Muscle layer of colon (tissue), 2 donors: Measurements from ENCODE around the gene ANXA1.

Experiments
- H3K27ac ChIP-seq: one replicate; pipeline ENCODE4 v1.7.0; 2013; ENCODE audit warnings: low read depth, mild to moderate bottlenecking, low read length, moderate library complexity
- H3K27me3 ChIP-seq, 2 donors: one replicate each; pipeline ENCODE4 v1.7.0; 2013; ENCODE audit warnings: low read length in 2 of 2, mild to moderate bottlenecking in 2 of 2; ENCODE audit not compliant: insufficient read depth in 2 of 2, control insufficient read depth in 1 of 2
- H3K36me3 ChIP-seq: one replicate; pipeline ENCODE4 v1.7.0; 2013; ENCODE audit warnings: mild to moderate bottlenecking, low read length; ENCODE audit not compliant: insufficient read depth
- H3K4me1 ChIP-seq: one replicate; pipeline ENCODE4 v1.7.0; 2013; ENCODE audit warnings: mild to moderate bottlenecking, low read length; ENCODE audit not compliant: insufficient read depth
- H3K4me3 ChIP-seq, 2 donors: one replicate each; pipeline ENCODE4 v1.7.0; 2013; ENCODE audit warnings: low read length in 2 of 2, low read depth in 1 of 2, mild to moderate bottlenecking in 1 of 2, moderate library complexity in 1 of 2
- H3K9ac ChIP-seq: one replicate; pipeline ENCODE4 v1.7.0; 2013; ENCODE audit warnings: low read length
- H3K9me3 ChIP-seq: one replicate; pipeline ENCODE4 v1.7.0; 2013; ENCODE audit warnings: mild to moderate bottlenecking, low read length
- donor health status: abdominal sarcoma.
- donor health status: Adenocarcinoma of cecum.

ANXA1 gene

GRCh38 chr9:73125651-73126050, 26.0 kb upstream of the ANXA1 start:
- Histone ChIP-seq H3K4me3 (no peak overlapping the region), H3K4me1 (no peaks in the 10 kb centered on the region), H3K9me3 (no peaks in the 10 kb centered on the region), H3K9ac (no peak overlapping the region), H3K36me3 (no peaks in the 10 kb centered on the region), H3K27me3 (no peaks in the 10 kb centered on the region), H3K27ac (no peak overlapping the region)

DNA sequence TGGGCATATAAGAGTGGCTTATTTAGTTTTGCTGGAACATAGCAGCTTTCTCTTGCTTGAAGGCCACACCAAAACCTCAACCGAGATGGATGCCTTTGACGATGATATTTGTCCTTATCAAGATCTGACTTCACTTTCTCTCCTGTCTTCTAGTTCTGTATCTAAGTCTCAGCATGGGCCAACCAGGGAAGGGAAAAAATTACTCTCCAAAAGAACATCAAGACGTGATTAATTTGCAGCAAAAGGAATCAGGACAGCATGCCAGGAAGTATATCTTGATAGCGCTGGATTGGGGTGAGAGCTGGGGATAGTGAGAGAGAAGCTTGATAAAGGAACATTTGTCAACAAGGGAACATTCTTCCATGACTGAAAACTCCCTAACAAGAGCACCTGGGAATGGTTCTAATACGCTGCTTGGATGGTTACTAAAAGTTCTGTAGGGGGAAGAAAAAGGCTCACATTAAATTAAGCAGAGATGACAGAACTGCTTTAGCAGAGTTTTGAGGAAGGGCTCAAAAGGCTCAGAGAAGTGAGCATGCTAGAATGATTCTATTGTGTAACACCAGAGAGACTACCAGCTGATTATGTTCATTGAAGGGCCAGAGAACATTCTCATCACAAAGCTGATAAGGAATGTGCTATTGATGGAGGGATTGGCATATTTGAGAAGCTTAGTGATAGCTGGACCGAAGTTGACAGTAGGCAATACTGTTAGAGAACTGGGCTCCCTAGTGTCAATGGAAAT, 21.6 kb upstream of the ANXA1 start:
- Histone ChIP-seq H3K4me1 (peaks cover 7% of the 10 kb centered on the region), H3K4me3 (no peak overlapping the region), H3K27ac (no peak overlapping the region), H3K36me3 (no peaks in the 10 kb centered on the region), H3K9ac (no peak overlapping the region), H3K27me3 (no peaks in the 10 kb centered on the region), H3K9me3 (no peaks in the 10 kb centered on the region)

GRCh38 chr9:73131461-73131860, 20.2 kb upstream of the ANXA1 start:
- Histone ChIP-seq H3K27ac (peak overlapping the region; percentile 7), H3K4me3 (peak overlapping the region in 1 of 2 donors; percentile 76), H3K9me3 (no peaks in the 10 kb centered on the region), H3K4me1 (peaks cover 7% of the 10 kb centered on the region), H3K9ac (no peak overlapping the region), H3K36me3 (no peaks in the 10 kb centered on the region), H3K27me3 (no peaks in the 10 kb centered on the region)

DNA sequence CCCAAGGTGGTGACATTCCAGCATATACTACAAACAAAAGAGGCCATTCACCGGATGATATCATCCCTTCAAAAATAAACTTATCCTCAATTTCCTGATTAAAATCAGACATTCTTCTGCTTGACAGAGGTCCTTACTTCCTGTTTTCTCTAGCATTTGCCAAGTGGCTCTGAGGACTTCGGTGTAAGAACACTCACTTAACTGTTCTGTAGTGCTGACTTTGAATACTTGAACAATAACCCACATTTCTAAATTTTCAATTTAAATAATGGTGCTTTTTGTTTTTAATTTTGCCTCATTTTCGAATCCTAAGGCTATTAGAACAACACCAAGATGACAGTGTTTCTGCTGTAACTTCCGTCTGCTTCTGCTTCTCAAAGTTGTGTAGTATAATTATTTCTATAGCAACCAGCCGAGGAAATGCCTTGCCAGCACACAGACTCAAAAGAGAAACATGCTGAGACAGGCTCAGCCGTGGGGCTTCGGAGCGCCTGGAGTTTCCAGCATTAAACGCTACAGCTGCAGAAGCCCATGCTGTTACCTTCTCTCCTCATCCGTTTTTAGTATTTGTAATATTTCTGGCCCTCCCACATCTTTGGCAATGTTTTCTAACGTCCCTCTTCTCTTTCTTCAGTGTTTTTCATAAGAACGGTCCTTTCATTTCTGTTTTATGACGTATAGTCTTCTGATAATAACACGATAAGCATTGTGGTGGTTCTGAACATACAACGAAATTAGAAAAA, 19.5 kb upstream of the ANXA1 start:
- no peaks in the 10 kb centered on the region for H3K36me3 ChIP-seq
- H3K9me3 ChIP-seq, result no peaks in the 10 kb centered on the region
- H3K27ac ChIP-seq, result peak overlapping the region; percentile 64
- H3K4me3 ChIP-seq, result peak overlapping the region; percentile 76 to 79
- H3K27me3 ChIP-seq, result no peaks in the 10 kb centered on the region
- H3K9ac ChIP-seq, result peak overlapping the region; percentile 69
- H3K4me1 ChIP-seq, result peaks cover 11% of the 10 kb centered on the region

DNA sequence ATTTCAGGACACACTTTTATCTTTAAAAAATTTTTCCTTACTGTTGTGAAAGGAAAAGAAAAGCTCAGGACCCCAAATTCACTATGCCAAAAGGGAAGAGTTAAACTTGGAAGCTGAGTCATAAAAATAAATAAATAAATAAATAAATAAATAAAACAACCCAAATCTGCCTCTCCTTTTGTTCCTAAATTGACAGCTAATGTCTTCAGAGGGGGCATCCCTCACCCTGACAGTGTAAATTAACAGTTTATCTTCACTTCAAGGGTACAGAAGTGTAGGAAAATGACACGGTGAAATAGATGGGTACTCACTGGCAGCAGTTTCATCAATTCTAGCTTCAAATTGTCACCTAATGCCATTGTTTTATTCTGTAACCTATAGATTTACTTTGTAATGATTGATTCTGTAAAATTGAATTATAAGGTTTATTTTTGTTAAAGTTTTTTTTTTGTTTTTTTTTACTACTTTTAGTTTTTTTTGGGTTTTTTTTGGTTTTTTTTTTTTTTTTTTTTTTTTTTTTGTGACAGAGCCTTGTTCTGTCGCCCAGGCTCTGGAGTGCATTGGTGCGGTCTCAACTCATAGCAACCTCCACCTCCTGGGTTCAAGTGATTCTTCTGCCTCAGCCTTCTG, 18.5 kb upstream of the ANXA1 start:
- H3K9ac ChIP-seq, result no peak overlapping the region
- H3K4me1 ChIP-seq, result peaks cover 14% of the 10 kb centered on the region
- H3K27ac ChIP-seq, result peak overlapping the region; percentile 64

GRCh38 chr9:73133921-73134407, 17.7 kb upstream of the ANXA1 start:
- Histone ChIP-seq H3K36me3 (no peaks in the 10 kb centered on the region), H3K9me3 (no peaks in the 10 kb centered on the region), H3K4me3 (no peak overlapping the region), H3K27me3 (no peaks in the 10 kb centered on the region), H3K27ac (no peak overlapping the region), H3K9ac (no peak overlapping the region), H3K4me1 (peaks cover 14% of the 10 kb centered on the region)

More for the DNA sequence above, 18.5 kb upstream of the ANXA1 start:
- Histone ChIP-seq H3K27me3 (no peaks in the 10 kb centered on the region), H3K4me3 (no peak overlapping the region), H3K36me3 (no peaks in the 10 kb centered on the region), H3K9me3 (no peaks in the 10 kb centered on the region)

DNA sequence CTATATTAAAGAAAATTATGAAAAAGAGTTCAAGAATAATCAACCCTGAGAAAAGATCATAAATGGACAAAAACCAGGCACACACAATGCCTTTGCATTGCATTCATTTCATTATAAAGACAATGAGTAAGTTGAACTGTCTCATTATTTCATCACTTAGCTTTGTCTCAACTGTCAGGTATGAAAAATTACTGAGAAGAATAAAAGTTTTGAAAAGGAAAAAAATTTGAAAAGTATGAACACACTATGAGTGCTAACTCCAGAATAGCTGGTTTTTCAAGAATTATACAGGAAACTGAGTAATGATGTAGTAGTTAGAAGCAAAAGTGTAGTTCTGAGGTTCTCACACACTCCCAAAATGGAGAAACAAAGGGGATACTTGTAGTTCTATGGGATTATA, 16.3 kb upstream of the ANXA1 start:
- Histone ChIP-seq H3K27ac (no peak overlapping the region), H3K27me3 (no peaks in the 10 kb centered on the region), H3K9ac (no peak overlapping the region), H3K4me3 (no peak overlapping the region), H3K36me3 (no peaks in the 10 kb centered on the region), H3K4me1 (peaks cover 14% of the 10 kb centered on the region), H3K9me3 (no peaks in the 10 kb centered on the region)

DNA sequence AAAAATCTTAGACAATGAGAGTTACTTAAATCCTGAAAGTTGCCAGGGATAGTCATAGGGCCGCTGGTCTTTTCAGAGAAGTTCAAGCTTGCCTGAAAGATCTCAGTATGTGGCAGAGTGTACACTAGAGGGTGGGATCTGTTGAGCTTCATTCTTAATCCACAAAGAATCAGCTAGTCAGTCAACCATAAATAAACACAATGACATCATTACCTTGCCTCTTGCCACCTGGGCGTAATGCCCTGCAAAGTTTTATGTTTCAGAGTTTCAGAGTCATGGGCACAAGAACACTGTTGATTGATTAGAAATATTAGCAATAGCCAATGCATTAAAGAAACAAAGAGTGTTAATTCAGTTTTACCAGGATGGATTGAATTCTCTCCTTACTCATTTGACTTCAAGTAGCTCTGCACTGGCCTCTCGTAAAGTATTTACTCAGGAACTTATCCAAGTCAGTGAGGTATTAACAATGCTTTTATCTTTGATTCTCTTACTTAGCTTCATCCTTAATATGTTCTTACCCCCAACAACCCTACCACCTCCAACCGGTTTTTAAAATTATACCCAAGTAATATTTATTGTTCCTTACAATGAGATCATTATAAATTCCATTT, 14.3 kb upstream of the ANXA1 start:
- Histone ChIP-seq H3K4me3 (no peak overlapping the region), H3K27me3 (no peaks in the 10 kb centered on the region), H3K36me3 (no peaks in the 10 kb centered on the region), H3K4me1 (peaks cover 7% of the 10 kb centered on the region), H3K9me3 (no peaks in the 10 kb centered on the region), H3K9ac (no peak overlapping the region), H3K27ac (no peak overlapping the region)

GRCh38 chr9:73137914-73138313, 13.8 kb upstream of the ANXA1 start:
- H3K9me3 ChIP-seq, result no peaks in the 10 kb centered on the region
- no peak overlapping the region for H3K27ac ChIP-seq
- H3K27me3 ChIP-seq, result no peaks in the 10 kb centered on the region
- no peaks in the 10 kb centered on the region for H3K36me3 ChIP-seq
- H3K4me1 ChIP-seq, result peaks cover 7% of the 10 kb centered on the region
- no peak overlapping the region for H3K4me3 ChIP-seq
- no peak overlapping the region for H3K9ac ChIP-seq

DNA sequence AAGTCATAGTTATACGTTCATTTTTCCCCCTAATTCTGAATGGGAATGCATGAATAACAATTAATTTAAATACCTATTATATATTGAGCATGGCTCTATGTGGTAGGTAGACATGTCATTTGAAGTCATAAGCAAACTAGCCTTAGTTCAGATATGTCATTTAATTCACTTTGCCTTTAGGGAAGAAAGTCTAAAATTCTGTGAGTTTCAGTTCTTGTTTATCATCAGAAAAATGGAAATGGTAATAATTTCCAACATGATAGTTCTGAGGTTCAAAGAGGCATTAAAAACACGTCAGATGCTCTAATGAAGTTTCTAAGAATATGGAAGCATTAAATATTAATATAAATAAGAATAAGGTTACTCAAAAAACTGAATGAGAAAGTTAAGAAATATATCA, 13.1 kb upstream of the ANXA1 start:
- H3K27ac ChIP-seq, result no peak overlapping the region
- H3K4me1 ChIP-seq, result peaks cover 7% of the 10 kb centered on the region
- no peaks in the 10 kb centered on the region for H3K9me3 ChIP-seq
- H3K27me3 ChIP-seq, result no peaks in the 10 kb centered on the region
- H3K9ac ChIP-seq, result no peak overlapping the region
- no peak overlapping the region for H3K4me3 ChIP-seq
- H3K36me3 ChIP-seq, result no peaks in the 10 kb centered on the region

GRCh38 chr9:73141282-73141681, 10.4 kb upstream of the ANXA1 start:
- Histone ChIP-seq H3K4me3 (no peak overlapping the region), H3K9ac (no peak overlapping the region), H3K4me1 (peaks cover 7% of the 10 kb centered on the region), H3K27ac (no peak overlapping the region), H3K9me3 (no peaks in the 10 kb centered on the region), H3K36me3 (no peaks in the 10 kb centered on the region), H3K27me3 (no peaks in the 10 kb centered on the region)
